NCI-H1092 treated with DMSO at 0.1 percent for 48 hours (cell line): ENCODE results near the gene SNN.

Source experiments
- DNase-seq: peaks from one replicate; lab custom pipeline; 2025; lab: John Stamatoyannopoulos, UW

Gene SNN

GRCh38 chr16:11699234-11699894 lies 31.1 kb downstream of the SNN start:
- DNase-seq, result no peak

- no peak for DNase-seq
Measured at GRCh38 chr16:11700264-11701029, 32.2 kb downstream of the SNN start.

GRCh38 chr16:11705311-11706025 lies 37.2 kb downstream of the SNN start:
- DNase-seq, result no peak

GRCh38 chr16:11706180-11706742 lies 38.0 kb downstream of the SNN start:
- no peak for DNase-seq

GRCh38 chr16:11707679-11708197 lies 39.5 kb downstream of the SNN start:
- DNase-seq, result no peak

GRCh38 chr16:11708421-11708820 lies 40.2 kb downstream of the SNN start:
- DNase-seq, result no peak

- DNase-seq, result no peak
Measured at GRCh38 chr16:11711662-11712061, 43.4 kb downstream of the SNN start.

GRCh38 chr16:11712122-11712521 lies 43.9 kb downstream of the SNN start:
- DNase-seq, result no peak

- DNase-seq, result no peak
Measured at GRCh38 chr16:11715246-11715947, 47.1 kb downstream of the SNN start.

GRCh38 chr16:11716336-11716735 lies 48.1 kb downstream of the SNN start:
- no peak for DNase-seq

GRCh38 chr16:11717811-11718210 lies 49.6 kb downstream of the SNN start:
- DNase-seq, result no peak

- no peak for DNase-seq
Measured at GRCh38 chr16:11719171-11719570, 50.9 kb downstream of the SNN start.

- DNase-seq, result no peak
Measured at GRCh38 chr16:11719762-11720161, 51.5 kb downstream of the SNN start.

GRCh38 chr16:11721781-11722467 lies 53.7 kb downstream of the SNN start:
- no peak for DNase-seq

- DNase-seq, result no peak
Measured at GRCh38 chr16:11722468-11722808, 54.2 kb downstream of the SNN start.

- DNase-seq, result no peak
Measured at GRCh38 chr16:11725457-11725856, 57.2 kb downstream of the SNN start.

GRCh38 chr16:11726008-11726407 lies 57.8 kb downstream of the SNN start:
- no peak for DNase-seq

- DNase-seq, result no peak
Measured at GRCh38 chr16:11727796-11728543, 59.7 kb downstream of the SNN start.
